PC-3 (cell line): ENCODE results near the gene MTFR1L.

Experiments used
- CTCF ChIP-seq: fragments of 300-600 bp; sonication (generic); conservative IDR thresholded peaks from 2 replicates; pipeline ENCODE4 v1.5.1; 2017; ENCODE audit warnings: antibody characterized with exemption, low read depth, mild to moderate bottlenecking, low read length
- EZH2phosphoT487 ChIP-seq: fragments of 300-600 bp; sonication (generic); IDR thresholded peaks from 2 replicates; pipeline ENCODE4 v1.6.1; 2018; ENCODE audit warnings: mild to moderate bottlenecking, antibody characterized with exemption, low read length, borderline replicate concordance

GRCh38 chr1:25833158-25833557 is 13.4 kb downstream of the MTFR1L start:
- TF ChIP-seq CTCF (no peak), EZH2phosphoT487 (no peak)
